Lower leg skin (tissue), 3 donors: ENCODE measurements around the gene FARP1.

Experiments used
- POLR2A ChIP-seq, 2 donors: fragments of 450-650 bp; IDR thresholded peaks; one replicate each; pipeline ENCODE4 v1.6.1; 2016 to 2017; ENCODE audit warnings: antibody characterized with exemption in 2 of 2, mild to moderate bottlenecking in 1 of 2, moderate library complexity in 1 of 2
- TF ChIP-seq, protein P1 (sequence below), 3 donors: fragments of 450-650 bp; IDR thresholded peaks; one replicate each; pipeline ENCODE4 v1.5.1; 2016; ENCODE audit warnings: antibody characterized with exemption in 3 of 3, mild to moderate bottlenecking in 3 of 3, moderate library complexity in 2 of 3

DNA sequence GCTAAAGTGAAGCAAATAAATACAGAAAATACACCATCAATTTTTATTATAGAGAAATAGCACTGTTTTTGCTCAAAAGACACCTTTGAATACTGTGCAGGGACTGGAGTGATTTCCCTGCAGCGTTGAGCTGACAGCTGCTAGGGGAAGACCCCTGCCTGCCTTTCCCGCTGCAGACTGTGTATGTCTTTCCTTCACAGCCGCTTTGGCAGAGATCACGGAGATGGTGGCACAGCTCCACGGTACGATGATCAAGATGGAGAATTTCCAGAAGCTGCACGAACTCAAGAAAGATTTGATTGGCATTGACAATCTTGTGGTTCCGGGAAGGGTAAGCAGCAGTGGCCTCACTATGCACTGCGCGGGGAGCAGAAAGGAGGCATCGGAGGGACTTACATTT lies 292.5 kb downstream of the FARP1 start:
- TF ChIP-seq, protein P1, sequence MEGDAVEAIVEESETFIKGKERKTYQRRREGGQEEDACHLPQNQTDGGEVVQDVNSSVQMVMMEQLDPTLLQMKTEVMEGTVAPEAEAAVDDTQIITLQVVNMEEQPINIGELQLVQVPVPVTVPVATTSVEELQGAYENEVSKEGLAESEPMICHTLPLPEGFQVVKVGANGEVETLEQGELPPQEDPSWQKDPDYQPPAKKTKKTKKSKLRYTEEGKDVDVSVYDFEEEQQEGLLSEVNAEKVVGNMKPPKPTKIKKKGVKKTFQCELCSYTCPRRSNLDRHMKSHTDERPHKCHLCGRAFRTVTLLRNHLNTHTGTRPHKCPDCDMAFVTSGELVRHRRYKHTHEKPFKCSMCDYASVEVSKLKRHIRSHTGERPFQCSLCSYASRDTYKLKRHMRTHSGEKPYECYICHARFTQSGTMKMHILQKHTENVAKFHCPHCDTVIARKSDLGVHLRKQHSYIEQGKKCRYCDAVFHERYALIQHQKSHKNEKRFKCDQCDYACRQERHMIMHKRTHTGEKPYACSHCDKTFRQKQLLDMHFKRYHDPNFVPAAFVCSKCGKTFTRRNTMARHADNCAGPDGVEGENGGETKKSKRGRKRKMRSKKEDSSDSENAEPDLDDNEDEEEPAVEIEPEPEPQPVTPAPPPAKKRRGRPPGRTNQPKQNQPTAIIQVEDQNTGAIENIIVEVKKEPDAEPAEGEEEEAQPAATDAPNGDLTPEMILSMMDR (IDR thresholded peaks at IDR 0.05), result no peak
- no peak for TF ChIP-seq POLR2A (IDR thresholded peaks at IDR 0.05)
